ENCODE measurements around the gene LSM6.

DNA sequence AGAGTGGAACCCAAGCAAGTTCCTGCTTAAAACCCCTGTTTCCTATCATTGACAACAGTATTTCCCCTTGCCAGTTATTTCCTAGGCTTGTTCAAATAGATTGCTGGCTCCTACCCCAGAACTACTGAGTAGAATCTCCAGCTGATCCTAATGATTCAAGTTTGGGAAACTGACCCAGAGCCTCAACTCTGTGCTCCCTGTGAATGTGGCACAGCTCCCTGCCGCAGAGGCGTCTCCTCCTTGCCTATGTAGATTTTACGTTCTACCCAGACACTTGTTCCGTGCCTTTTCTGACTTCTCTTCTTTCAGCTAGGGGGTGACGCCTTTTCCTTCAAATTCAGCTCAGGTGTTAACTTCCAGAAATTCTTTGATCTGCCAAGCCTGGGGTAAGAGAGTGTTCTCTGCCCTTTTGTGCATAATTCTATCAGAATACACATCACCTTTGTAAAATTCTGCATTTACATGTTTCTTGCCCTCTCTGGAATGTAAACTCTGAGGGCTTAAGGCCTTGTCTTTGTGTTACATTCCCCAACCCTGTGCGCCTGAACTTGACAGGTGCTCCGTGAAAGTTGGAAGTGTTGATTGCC is 4.4 kb downstream of the LSM6 start:
- no peak for TF ChIP-seq POLR2A (IDR thresholded peaks at IDR 0.05)
- TF ChIP-seq, protein P1, sequence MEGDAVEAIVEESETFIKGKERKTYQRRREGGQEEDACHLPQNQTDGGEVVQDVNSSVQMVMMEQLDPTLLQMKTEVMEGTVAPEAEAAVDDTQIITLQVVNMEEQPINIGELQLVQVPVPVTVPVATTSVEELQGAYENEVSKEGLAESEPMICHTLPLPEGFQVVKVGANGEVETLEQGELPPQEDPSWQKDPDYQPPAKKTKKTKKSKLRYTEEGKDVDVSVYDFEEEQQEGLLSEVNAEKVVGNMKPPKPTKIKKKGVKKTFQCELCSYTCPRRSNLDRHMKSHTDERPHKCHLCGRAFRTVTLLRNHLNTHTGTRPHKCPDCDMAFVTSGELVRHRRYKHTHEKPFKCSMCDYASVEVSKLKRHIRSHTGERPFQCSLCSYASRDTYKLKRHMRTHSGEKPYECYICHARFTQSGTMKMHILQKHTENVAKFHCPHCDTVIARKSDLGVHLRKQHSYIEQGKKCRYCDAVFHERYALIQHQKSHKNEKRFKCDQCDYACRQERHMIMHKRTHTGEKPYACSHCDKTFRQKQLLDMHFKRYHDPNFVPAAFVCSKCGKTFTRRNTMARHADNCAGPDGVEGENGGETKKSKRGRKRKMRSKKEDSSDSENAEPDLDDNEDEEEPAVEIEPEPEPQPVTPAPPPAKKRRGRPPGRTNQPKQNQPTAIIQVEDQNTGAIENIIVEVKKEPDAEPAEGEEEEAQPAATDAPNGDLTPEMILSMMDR (IDR thresholded peaks at IDR 0.05), result no peak

Data from ovary (tissue), 3 donors.